ENCODE measurements around the gene DNAJC18.
A peak's percentile ranks its signal among the peaks of the same experiment; 100 is the strongest.
"Not testable (repeated sequence)": the region's sequence is repeated elsewhere in the genome, so short reads cannot be mapped to it uniquely, and the experiment has no call there.

DNAJC18 gene

DNA sequence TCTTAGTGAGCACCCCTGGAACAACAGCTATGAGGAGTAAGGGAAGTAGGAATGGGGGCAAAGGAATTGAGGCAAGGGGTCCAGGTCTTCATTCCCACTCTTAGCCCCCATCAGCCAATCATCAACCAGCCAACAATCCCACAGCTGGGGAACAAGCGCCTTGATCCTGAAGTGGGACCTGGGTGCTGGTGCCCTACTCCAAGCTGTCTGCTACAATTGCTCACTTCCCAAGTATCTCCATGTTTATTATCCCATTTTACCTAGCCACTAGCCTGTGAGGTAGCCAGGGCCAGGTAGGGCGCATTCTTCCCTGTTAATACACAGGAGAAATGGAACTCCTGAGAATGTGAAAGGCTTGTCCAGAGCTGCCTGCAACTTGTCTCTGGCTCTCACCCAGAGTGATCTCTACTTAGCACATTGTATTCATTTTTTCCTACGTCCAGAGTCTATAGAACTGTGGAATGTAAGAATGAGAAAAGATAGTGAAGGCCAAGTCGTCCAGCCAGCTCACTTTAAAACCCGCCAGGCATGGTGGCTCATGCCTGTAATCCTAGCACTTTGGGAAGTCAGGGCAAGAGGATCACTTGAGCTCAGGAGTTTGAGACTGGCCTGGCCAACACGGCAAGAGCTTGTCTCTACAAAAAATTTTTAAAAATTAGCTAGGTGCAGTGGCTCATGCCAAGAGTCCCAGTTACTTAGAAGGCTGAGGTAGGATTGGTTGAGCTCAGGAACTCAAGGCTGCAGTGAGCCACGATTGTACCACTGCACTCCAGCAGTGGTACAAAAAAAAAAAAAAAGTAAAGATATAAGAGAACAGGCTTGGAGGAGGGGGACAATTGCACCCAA, 6.2 kb upstream of the DNAJC18 start:
- Histone ChIP-seq H3K18ac (ENCODE audit: low read length) (no peak overlapping the region), H4K5ac (ENCODE audit: low read length) (no peak overlapping the region), H3K56ac (ENCODE audit: low read length) (no peak overlapping the region), H3K4me3 (ENCODE audit: low read length) (no peak overlapping the region), H3K79me1 (ENCODE audit: low read length) (no peaks in the 10 kb centered on the region), H4K8ac (ENCODE audit: low read depth, low read length) (no peak overlapping the region), H2BK15ac (replicated peaks; ENCODE audit: low read depth) (no peak overlapping the region), H3K36me3 (ENCODE audit: control insufficient read depth, insufficient read depth, low read length) (no peaks in the 10 kb centered on the region), H3K4me2 (ENCODE audit: low read length) (no peak overlapping the region), H2BK120ac (ENCODE audit: low read depth, low read length) (no peak overlapping the region), H3K79me2 (ENCODE audit: control insufficient read depth, insufficient read depth, low read length) (no peaks in the 10 kb centered on the region), H3K27ac (ENCODE audit: low read depth, low read length) (no peak overlapping the region), H3K4me1 (ENCODE audit: control insufficient read depth, low read depth, low read length) (no peaks in the 10 kb centered on the region), H3K9ac (ENCODE audit: low read length) (no peak overlapping the region), H3K4ac (ENCODE audit: low read depth, low read length) (no peak overlapping the region), H2BK5ac (ENCODE audit: low read length) (no peak overlapping the region), H3K23ac (ENCODE audit: low read length) (no peak overlapping the region), H2AK5ac (ENCODE audit: low read length) (no peak overlapping the region), H3K27me3 (ENCODE audit: insufficient read depth, low read length, poor library complexity) (no peaks in the 10 kb centered on the region)
- no peak for DNase-seq
- no CpG with 5 or more reads among the region's 7 CpGs for WGBS (ENCODE audit: extremely low coverage, insufficient coverage, low lambda C conversion rate)

DNA sequence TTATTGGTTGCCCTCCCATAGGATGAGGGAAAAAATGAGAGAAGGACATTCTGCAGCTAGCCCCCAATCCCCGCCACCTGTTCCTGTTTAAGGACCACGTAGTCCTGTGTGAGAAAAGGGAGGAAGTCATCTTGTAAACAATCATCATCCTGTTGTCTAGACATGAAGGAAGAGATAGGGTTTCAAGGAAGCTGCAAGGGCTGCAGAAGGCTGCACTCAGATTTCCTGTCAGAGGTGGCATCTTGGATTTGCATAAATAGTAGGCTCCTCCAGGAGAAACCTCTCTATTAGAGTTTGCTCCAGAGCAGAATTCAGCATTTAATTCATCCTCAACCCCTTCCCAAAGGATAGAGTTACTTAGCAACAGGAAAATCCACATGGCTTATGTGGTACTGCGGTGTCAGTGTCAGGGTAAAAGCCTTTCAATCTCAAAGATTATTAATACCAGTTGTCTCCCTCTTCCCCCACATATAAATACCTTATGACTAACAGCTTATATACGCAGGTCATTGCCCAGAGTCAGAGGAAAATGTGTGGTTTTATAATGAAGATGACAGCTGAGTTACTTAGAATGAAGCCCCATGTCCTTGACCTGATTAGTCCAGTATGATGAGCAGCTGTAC, 4.6 kb upstream of the DNAJC18 start:
- H3K36me3 ChIP-seq (ENCODE audit: control insufficient read depth, insufficient read depth, low read length), result no peaks in the 10 kb centered on the region
- WGBS (ENCODE audit: extremely low coverage, insufficient coverage, low lambda C conversion rate), result no CpG with 5 or more reads among the region's 4 CpGs

DNA sequence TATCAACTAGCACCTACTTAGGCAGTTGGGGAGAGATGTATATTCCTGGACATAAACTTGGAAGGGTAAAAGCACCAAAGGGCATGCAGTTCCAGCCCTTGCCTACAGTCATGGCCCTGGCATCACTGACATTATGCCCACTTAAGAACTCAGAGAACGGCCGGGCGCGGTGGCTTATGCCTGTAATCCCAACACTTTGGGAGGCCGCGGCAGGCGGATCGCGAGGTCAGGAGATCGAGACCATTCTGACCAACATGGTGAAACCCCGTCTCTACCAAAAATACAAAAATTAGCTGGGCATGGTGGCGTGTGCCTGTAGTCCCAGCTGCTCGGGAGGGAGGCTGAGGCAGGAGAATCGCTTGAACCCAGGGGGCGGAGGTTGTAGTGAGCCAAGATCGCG, 1.1 kb upstream of the DNAJC18 start:
- not testable (repeated sequence) for H4K8ac ChIP-seq (ENCODE audit: low read depth, low read length); H2BK5ac ChIP-seq (ENCODE audit: low read length); H3K79me2 ChIP-seq (ENCODE audit: control insufficient read depth, insufficient read depth, low read length); H2BK15ac ChIP-seq (replicated peaks; ENCODE audit: low read depth); H3K23ac ChIP-seq (ENCODE audit: low read length); H2BK120ac ChIP-seq (ENCODE audit: low read depth, low read length); H3K4me1 ChIP-seq (ENCODE audit: control insufficient read depth, low read depth, low read length); H2AK5ac ChIP-seq (ENCODE audit: low read length); H3K18ac ChIP-seq (ENCODE audit: low read length); H3K4ac ChIP-seq (ENCODE audit: low read depth, low read length); H3K56ac ChIP-seq (ENCODE audit: low read length); H3K4me3 ChIP-seq (ENCODE audit: low read length); DNase-seq; H3K79me1 ChIP-seq (ENCODE audit: low read length); H3K27me3 ChIP-seq (ENCODE audit: insufficient read depth, low read length, poor library complexity); H3K36me3 ChIP-seq (ENCODE audit: control insufficient read depth, insufficient read depth, low read length); H4K5ac ChIP-seq (ENCODE audit: low read length); H3K27ac ChIP-seq (ENCODE audit: low read depth, low read length); H3K9ac ChIP-seq (ENCODE audit: low read length); H3K4me2 ChIP-seq (ENCODE audit: low read length)
- no CpG with 5 or more reads among the region's 17 CpGs for WGBS (ENCODE audit: extremely low coverage, insufficient coverage, low lambda C conversion rate)

More for the DNA sequence above, 4.6 kb upstream of the DNAJC18 start:
- Histone ChIP-seq H3K4me1 (ENCODE audit: control insufficient read depth, low read depth, low read length) (no peaks in the 10 kb centered on the region), H2BK5ac (ENCODE audit: low read length) (no peak overlapping the region), H3K79me2 (ENCODE audit: control insufficient read depth, insufficient read depth, low read length) (no peaks in the 10 kb centered on the region), H2BK120ac (ENCODE audit: low read depth, low read length) (no peak overlapping the region), H3K56ac (ENCODE audit: low read length) (no peak overlapping the region), H4K5ac (ENCODE audit: low read length) (no peak overlapping the region), H2BK15ac (replicated peaks; ENCODE audit: low read depth) (no peak overlapping the region), H3K4ac (ENCODE audit: low read depth, low read length) (no peak overlapping the region), H3K18ac (ENCODE audit: low read length) (no peak overlapping the region), H4K8ac (ENCODE audit: low read depth, low read length) (no peak overlapping the region), H3K27me3 (ENCODE audit: insufficient read depth, low read length, poor library complexity) (no peaks in the 10 kb centered on the region), H3K9ac (ENCODE audit: low read length) (no peak overlapping the region), H3K4me2 (ENCODE audit: low read length) (no peak overlapping the region), H3K4me3 (ENCODE audit: low read length) (no peak overlapping the region), H3K23ac (ENCODE audit: low read length) (no peak overlapping the region), H3K27ac (ENCODE audit: low read depth, low read length) (no peak overlapping the region), H3K79me1 (ENCODE audit: low read length) (no peaks in the 10 kb centered on the region), H2AK5ac (ENCODE audit: low read length) (no peak overlapping the region)
- peak; percentile 51 for DNase-seq

DNA sequence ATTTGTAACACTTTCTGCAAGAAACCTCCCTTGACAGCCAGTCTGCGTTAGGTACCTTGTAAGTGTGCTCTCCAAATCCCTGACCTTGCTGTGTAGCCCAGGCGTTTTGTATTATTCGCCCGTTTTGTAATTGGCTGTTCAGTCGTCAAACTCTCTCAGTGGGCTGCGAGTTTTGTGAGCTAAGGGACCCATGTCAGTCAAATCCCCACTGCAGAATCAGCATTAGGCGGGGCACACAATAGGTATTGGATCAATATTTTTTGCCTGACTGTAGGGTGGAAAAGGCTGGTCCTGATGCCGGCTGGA, 665 bp downstream of the DNAJC18 start:
- Histone ChIP-seq H2BK15ac (replicated peaks; ENCODE audit: low read depth) (no peak overlapping the region), H3K36me3 (ENCODE audit: control insufficient read depth, insufficient read depth, low read length) (no peaks in the 10 kb centered on the region), H2BK5ac (ENCODE audit: low read length) (no peak overlapping the region), H4K5ac (ENCODE audit: low read length) (no peak overlapping the region), H3K9ac (ENCODE audit: low read length) (peak overlapping the region; percentile 30), H3K79me2 (ENCODE audit: control insufficient read depth, insufficient read depth, low read length) (no peaks in the 10 kb centered on the region), H3K4me3 (ENCODE audit: low read length) (peak overlapping the region; percentile 0), H3K4me1 (ENCODE audit: control insufficient read depth, low read depth, low read length) (no peaks in the 10 kb centered on the region), H3K27ac (ENCODE audit: low read depth, low read length) (no peak overlapping the region), H3K79me1 (ENCODE audit: low read length) (no peaks in the 10 kb centered on the region), H2BK120ac (ENCODE audit: low read depth, low read length) (no peak overlapping the region), H3K4ac (ENCODE audit: low read depth, low read length) (no peak overlapping the region), H3K4me2 (ENCODE audit: low read length) (peak overlapping the region; percentile 9), H3K23ac (ENCODE audit: low read length) (no peak overlapping the region), H4K8ac (ENCODE audit: low read depth, low read length) (no peak overlapping the region), H3K56ac (ENCODE audit: low read length) (peak overlapping the region; percentile 28), H3K27me3 (ENCODE audit: insufficient read depth, low read length, poor library complexity) (no peaks in the 10 kb centered on the region), H2AK5ac (ENCODE audit: low read length) (no peak overlapping the region), H3K18ac (ENCODE audit: low read length) (no peak overlapping the region)
- WGBS (ENCODE audit: extremely low coverage, insufficient coverage, low lambda C conversion rate), result no CpG with 5 or more reads among the region's 8 CpGs
- DNase-seq, result no peak

DNA sequence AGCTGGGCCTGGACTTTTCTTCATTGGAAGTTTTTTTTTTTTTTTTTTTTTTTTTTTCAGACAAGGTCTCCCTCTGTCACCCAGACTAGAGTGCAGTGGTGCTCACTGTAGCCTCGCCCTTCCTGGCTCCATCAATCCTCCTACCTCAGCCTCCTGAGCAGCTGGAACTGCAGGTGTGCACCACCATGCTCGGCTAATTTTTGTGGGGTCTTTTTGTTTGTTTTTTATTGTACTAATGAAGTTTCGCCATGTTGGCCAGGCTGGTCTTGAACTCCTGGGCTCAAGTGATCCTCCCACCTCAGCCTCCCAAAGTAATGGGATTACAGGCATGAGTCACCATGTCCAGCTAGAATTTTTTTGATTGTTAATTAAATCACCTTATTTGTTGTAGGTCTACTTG, 3.6 kb downstream of the DNAJC18 start:
- H3K79me2 ChIP-seq (ENCODE audit: control insufficient read depth, insufficient read depth, low read length), result no peaks in the 10 kb centered on the region
- H4K8ac ChIP-seq (ENCODE audit: low read depth, low read length), result no peak overlapping the region
- H3K4me2 ChIP-seq (ENCODE audit: low read length), result no peak overlapping the region
- no peak for DNase-seq
- H3K56ac ChIP-seq (ENCODE audit: low read length), result no peak overlapping the region
- no peak overlapping the region for H3K4me3 ChIP-seq (ENCODE audit: low read length)
- H2BK120ac ChIP-seq (ENCODE audit: low read depth, low read length), result no peak overlapping the region
- H3K27me3 ChIP-seq (ENCODE audit: insufficient read depth, low read length, poor library complexity), result no peaks in the 10 kb centered on the region
- no peak overlapping the region for H4K5ac ChIP-seq (ENCODE audit: low read length)
- H3K18ac ChIP-seq (ENCODE audit: low read length), result no peak overlapping the region
- no peak overlapping the region for H2AK5ac ChIP-seq (ENCODE audit: low read length)
- H3K4ac ChIP-seq (ENCODE audit: low read depth, low read length), result no peak overlapping the region
- no peaks in the 10 kb centered on the region for H3K79me1 ChIP-seq (ENCODE audit: low read length)
- no peak overlapping the region for H2BK15ac ChIP-seq (replicated peaks; ENCODE audit: low read depth)
- no peak overlapping the region for H3K27ac ChIP-seq (ENCODE audit: low read depth, low read length)
- H3K23ac ChIP-seq (ENCODE audit: low read length), result no peak overlapping the region
- H3K36me3 ChIP-seq (ENCODE audit: control insufficient read depth, insufficient read depth, low read length), result no peaks in the 10 kb centered on the region
- no peak overlapping the region for H3K9ac ChIP-seq (ENCODE audit: low read length)
- H2BK5ac ChIP-seq (ENCODE audit: low read length), result no peak overlapping the region
- WGBS (ENCODE audit: extremely low coverage, insufficient coverage, low lambda C conversion rate), result no CpG with 5 or more reads among the region's 3 CpGs
- no peaks in the 10 kb centered on the region for H3K4me1 ChIP-seq (ENCODE audit: control insufficient read depth, low read depth, low read length)
